Lower leg skin (tissue), 4 donors: ENCODE results near the gene SDK2. TPM values are rescaled to one million over a fixed set of nuclear protein-coding genes. Genes with fewer than 3 reads are reported as not detected.

ENCODE experiments used
- DNase-seq, 2 donors: peaks; one replicate each; pipeline ENCODE4 v3.0.0-alpha.2; 2019; ENCODE audit warnings: low spot score in 2 of 2
- H3K4me3 ChIP-seq: fragments of 200-600 bp; sonication (generic); 2 replicates; pipeline ENCODE4 v1.5.1; 2017; ENCODE audit warnings: mild to moderate bottlenecking, low read depth; ENCODE audit not compliant: poor library complexity, severe bottlenecking
- POLR2A ChIP-seq, 2 donors: fragments of 450-650 bp; IDR thresholded peaks; one replicate each; pipeline ENCODE4 v1.6.1; 2016 to 2017; ENCODE audit warnings: antibody characterized with exemption in 2 of 2, mild to moderate bottlenecking in 1 of 2, moderate library complexity in 1 of 2
- WGBS, 2 donors: methylation state at CpG; one replicate each; pipeline ENCODE4 v1.1.5; 2018; 5-methylcytosine and 5-hydroxymethylcytosine counted together
- intact Hi-C: fragments of 100-400 bp; cut with DNase I; formaldehyde crosslinking; loops from one replicate; pipeline ENCODE4 v1.15.0; 2023; ENCODE audit warnings: low total_unique reads
- total RNA-seq, 4 donors: library from RNA; depleted of rRNA; stranded (reverse); fragments of >200 nt; gene quantifications; one replicate each; pipeline ENCODE4 v1.1.0, GENCODE V29; 2016
- TF ChIP-seq, protein P1 (sequence below), 3 donors: fragments of 450-650 bp; IDR thresholded peaks; one replicate each; pipeline ENCODE4 v1.5.1; 2016; ENCODE audit warnings: antibody characterized with exemption in 3 of 3, mild to moderate bottlenecking in 3 of 3, moderate library complexity in 2 of 3

SDK2 gene
- total RNA-seq, 4 donors from 2014 or later = 1.5 to 4.4 (median 1.6) TPM

DNA sequence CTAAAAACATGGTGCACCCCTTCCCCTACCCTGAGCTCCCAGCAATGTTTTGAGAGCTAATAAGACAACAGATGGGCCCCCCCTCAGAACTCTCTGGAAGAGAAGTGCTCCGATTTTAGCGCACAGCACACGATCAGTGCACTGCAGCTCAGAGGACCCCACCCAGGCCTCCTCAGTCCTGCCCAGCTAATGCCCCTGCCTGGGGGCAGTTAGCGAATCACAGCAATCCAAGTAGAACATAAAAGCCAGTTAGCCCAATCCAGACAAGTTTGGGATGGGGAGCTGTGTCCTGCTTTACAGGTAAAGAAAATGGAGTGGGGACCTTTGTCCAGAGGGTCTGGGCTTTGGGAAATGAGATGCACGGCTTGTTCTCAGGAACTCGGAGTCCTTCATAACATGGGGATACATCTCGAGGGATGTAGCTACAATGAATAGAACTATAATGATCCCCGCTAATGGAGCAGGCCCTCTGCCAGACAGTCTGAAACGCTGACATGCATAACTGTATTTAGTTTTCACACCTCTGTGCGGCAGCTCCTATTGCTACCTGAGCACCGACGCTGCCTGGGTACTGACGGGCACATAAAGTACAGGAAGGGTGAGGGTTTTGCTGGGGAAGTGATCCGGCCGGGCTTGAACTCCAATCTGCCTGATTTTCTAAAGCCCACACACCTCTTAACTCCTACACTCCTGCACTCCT is 302.7 kb downstream of the SDK2 start:
- intact Hi-C loops = no loop called here
- WGBS, 2 donors = 45 to 56% methylated on average over 15 of the region's 15 CpGs
- TF ChIP-seq POLR2A (IDR thresholded peaks at IDR 0.05) = no peak
- TF ChIP-seq, protein P1, sequence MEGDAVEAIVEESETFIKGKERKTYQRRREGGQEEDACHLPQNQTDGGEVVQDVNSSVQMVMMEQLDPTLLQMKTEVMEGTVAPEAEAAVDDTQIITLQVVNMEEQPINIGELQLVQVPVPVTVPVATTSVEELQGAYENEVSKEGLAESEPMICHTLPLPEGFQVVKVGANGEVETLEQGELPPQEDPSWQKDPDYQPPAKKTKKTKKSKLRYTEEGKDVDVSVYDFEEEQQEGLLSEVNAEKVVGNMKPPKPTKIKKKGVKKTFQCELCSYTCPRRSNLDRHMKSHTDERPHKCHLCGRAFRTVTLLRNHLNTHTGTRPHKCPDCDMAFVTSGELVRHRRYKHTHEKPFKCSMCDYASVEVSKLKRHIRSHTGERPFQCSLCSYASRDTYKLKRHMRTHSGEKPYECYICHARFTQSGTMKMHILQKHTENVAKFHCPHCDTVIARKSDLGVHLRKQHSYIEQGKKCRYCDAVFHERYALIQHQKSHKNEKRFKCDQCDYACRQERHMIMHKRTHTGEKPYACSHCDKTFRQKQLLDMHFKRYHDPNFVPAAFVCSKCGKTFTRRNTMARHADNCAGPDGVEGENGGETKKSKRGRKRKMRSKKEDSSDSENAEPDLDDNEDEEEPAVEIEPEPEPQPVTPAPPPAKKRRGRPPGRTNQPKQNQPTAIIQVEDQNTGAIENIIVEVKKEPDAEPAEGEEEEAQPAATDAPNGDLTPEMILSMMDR (IDR thresholded peaks at IDR 0.05) = no peak
- H3K4me3 ChIP-seq = no peak overlapping the region
- DNase-seq = no peak

DNA sequence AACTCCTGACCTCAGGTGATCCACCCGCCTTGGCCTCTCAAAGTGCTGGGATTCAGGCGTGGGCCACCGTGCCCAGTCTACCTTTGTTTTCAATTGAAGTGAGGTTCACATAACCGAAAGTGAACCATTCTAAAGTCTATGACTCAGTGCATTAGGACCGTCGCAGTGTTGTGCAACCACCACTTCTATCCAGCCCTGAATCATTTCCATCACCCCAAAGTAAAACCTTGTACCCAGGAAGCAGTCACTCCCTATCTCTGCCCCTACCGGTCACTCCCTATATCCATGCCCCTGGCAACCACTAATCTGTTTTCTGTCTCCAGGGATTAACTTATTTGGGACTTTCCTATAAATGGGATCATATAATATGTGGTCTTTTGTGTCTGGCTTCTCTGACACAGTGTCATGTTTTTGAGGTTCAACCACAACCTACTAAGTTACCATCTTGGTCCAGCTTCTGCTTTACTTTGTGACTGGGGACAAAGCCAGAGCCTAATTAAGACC is 304.1 kb downstream of the SDK2 start:
- 24 to 31% methylated on average over 7 of the region's 7 CpGs for WGBS, 2 donors
- peak in 1 of 2 donors; percentile 65 for DNase-seq
- no peak for TF ChIP-seq POLR2A (IDR thresholded peaks at IDR 0.05)
- TF ChIP-seq, protein P1 (IDR thresholded peaks at IDR 0.05) = peak in 1 of 3 donors; percentile 14

DNA sequence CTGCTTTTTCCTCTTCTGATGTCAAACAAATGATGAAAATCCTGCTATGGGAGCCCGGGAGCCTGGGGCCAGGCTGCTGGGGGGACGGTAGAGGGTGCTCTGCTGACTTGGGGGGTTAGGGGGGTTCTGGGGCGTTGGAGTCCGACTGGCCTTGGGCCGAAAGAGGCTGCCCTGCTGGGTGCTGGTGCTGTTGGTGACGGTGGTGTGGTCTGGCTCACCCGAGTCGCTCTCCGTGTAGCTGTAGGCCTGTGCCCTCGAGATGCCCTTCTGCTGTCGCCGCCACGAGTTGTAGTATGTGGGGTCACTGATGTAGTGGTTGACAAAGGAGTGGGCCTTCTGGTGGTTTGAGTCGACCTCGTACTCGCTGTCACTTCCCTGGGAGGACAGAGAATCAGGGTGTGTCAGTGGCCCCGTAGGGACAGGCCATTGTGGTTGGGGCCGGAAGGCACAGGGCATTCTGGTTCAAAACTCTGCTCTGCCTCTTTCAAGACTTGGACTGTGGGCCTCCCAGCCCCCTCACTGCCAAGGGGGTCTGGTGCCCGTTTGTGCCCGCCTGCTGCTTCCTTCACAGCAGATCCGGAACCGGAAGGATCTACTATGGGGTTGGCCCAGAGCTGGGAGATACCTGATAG is 305.6 kb downstream of the SDK2 start:
- no peak overlapping the region for H3K4me3 ChIP-seq
- intact Hi-C loops = no loop called here
- 83 to 90% methylated on average over 16 to 21 of the region's 22 CpGs for WGBS, 2 donors
- TF ChIP-seq, protein P1 (IDR thresholded peaks at IDR 0.05) = no peak
- no peak for TF ChIP-seq POLR2A (IDR thresholded peaks at IDR 0.05)
- no peak for DNase-seq

More for the DNA sequence above, 304.1 kb downstream of the SDK2 start:
- intact Hi-C loops = no loop called here
- no peak overlapping the region for H3K4me3 ChIP-seq

DNA sequence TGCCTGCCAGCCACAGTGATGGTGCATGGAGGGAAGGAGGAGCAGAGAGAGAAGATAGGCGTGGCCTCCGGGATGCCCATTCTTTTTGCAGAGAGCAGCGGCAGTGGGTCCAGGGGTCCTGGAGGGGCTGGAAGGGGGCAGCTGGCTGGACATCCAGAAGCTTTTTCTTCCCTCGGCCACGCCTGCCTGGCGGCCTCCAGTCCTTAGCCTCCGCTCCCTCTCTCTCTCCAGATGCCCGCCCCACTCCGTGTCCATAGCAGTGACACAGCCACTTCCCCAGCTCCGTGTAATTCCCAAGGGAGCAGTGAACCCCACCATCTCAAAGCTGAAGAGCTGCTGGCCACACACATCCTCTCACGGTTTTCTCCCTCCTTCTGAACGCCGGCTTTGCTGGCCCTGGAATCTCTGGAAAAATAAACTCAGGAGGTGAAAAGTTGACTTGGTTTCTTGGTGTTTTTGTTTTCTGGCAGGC is 306.2 kb downstream of the SDK2 start:
- no peak overlapping the region for H3K4me3 ChIP-seq
- 67 to 72% methylated on average over 13 of the region's 13 CpGs for WGBS, 2 donors
- TF ChIP-seq, protein P1 (IDR thresholded peaks at IDR 0.05) = no peak
- TF ChIP-seq POLR2A (IDR thresholded peaks at IDR 0.05) = no peak
- intact Hi-C loops = no loop called here
- peak in 1 of 2 donors; percentile 90 for DNase-seq

DNA sequence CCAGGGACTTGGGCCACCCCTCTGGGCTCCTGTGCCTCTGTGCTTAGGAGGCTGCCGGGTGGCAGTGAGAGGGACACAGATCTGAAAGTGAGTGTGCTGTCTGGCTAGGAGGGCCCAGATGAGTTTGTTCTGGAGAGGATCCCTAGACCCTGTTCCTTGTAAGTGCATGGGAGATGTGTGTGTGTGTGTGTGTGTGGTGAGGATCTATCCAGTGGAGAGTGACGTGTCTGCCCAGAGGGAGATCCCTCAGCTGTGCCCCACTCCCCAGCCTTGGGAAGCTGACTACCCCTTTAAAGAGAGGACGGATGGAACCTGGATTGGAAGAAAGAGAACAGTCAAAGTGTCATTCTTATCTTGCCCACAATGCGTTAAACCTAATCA is 306.9 kb downstream of the SDK2 start:
- H3K4me3 ChIP-seq = no peak overlapping the region
- intact Hi-C loops = no loop called here
- WGBS, 2 donors = 83 to 84% methylated on average over 4 of the region's 4 CpGs
- TF ChIP-seq, protein P1 (IDR thresholded peaks at IDR 0.05) = no peak
- no peak for TF ChIP-seq POLR2A (IDR thresholded peaks at IDR 0.05)
- DNase-seq = no peak
